Posterior cingulate gyrus (tissue), 11 donors: ENCODE data around the gene CSTPP1.
"Not testable (repeated sequence)": the region's sequence is repeated elsewhere in the genome, so short reads cannot be mapped to it uniquely, and the experiment has no call there.

Source experiments
- DNase-seq, 10 donors: peaks; one replicate each; pipeline versions ENCODE4 v3.0.0 to v3.0.0-alpha.2; 2020 to 2021; ENCODE audit warnings: mixed read lengths in 3 of 10
- intact Hi-C: fragments of 100-400 bp; cut with DNase I; formaldehyde crosslinking; loops from one replicate; pipeline ENCODE4 v1.15.1; 2023

The CSTPP1 gene

DNA sequence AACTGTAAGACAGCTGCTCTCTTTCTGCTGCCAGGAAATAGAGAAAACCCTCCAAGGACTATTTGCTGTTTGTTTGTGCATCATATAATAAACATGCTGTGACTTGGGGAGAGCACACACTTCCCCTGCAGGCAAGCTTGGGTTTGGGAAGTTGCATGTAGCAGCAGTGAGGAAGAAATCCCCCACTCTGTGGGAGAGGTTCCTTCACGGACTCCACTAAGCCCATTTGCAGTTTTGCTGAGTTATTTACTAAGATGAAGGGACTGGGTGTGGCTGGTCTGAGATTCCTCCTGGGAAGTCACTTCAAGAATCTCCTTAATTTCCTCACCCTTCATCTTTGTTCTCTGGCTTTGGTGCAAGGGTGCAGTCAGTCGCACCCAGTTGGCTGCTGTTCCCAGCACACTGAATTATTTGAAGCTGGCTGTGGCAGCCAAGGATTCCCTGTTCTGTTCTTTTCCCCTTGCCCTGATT is 135.3 kb downstream of the CSTPP1 start:
- intact Hi-C loops = no loop called here
- DNase-seq = peak in 1 of 10 donors; percentile 14

DNA sequence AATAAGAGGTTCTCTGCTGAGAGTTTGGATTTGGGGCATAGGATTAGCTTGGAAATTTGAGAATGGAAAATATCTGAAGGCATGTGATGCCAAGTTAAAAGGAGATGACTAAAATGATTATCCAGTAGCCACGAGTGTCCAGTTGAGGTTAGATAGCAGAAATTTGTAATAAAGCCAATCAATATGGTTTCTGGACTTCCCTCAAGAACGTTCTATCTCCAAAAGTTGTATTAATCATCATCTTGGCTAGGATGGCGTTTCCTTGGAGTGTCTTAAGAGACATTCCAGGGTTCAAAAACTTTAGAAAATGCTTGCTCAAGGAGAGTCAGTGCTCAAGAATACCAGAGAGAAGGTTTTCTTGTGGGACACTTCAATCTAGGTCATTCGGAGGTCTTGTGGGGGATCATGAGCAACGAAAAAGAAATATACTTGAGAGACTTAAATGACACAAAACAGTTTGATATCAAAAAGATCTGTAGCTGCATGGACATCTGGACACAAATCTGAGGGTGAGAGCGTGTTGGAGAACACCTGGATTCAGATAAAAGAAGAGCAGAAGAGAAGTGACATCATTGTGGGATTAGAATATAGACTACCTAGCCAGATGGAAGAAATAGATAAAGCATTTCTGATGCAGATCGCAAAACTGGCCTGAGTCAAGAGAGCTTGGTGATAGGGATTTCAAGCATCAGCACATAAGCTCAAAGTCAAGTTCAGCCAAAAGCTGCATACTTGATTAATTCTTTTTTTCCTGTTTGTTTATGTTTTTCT is 142.4 kb downstream of the CSTPP1 start:
- DNase-seq = no peak
- intact Hi-C loops = no loop called here

DNA sequence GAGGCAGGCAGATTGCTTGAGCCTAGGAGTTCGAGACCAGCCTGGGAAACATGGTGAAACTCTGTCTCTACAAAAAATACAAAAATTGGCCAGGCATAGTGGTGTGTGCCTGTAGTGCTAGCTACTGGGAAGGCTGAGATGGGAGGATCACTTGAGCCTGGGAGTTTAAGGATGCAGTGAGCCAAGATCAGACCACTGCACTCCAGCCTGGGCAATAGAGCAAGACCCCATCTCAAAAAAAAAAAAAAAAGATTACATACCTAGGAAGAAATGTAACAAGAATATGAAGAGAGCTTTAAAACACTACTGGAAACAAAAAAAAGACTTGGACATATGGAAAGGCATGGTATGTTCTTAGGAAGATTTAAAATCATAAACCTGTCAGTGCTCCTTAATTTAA is 144.2 kb downstream of the CSTPP1 start:
- DNase-seq, intact Hi-C loops: not testable (repeated sequence)

DNA sequence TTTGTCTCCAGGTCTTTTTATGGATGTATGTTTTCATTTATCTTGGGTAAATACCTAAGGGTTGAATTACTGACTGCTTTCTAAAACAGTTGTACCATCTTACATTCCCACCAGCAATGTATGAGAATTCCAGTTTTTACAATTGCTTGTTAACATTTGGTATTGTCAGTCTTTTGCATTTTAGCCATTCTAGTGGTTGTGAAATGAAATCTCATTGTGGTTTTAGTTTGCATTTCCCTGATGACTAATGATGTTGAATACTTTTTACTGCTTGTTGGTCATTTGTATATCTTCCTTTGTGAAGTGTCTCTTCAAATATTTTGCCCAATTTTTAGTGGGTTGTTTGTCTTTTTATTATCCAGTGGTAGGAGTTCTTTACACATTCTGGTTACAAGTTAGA is 147.4 kb downstream of the CSTPP1 start:
- DNase-seq = no peak
- intact Hi-C loops = no loop called here

DNA sequence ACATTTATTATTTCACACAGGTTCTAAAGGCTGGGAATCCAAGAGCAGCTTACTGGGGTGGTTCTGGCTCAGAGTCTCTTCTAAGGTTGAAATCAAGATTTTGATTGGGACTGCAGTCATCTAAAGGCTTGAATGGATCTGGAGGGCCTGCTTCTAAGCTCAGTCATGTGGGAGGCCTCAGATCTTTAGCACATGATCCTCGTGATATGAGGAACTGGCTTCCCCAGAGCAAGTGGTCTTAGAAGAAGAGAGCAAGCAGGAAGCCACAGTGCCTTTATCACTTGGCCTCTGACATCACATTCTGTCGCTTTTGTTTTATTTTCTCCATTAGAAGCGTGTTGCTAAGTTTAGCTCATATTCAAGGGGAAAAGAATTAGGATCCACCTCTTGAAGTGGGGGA is 151.2 kb downstream of the CSTPP1 start:
- intact Hi-C loops = no loop called here
- DNase-seq = no peak

DNA sequence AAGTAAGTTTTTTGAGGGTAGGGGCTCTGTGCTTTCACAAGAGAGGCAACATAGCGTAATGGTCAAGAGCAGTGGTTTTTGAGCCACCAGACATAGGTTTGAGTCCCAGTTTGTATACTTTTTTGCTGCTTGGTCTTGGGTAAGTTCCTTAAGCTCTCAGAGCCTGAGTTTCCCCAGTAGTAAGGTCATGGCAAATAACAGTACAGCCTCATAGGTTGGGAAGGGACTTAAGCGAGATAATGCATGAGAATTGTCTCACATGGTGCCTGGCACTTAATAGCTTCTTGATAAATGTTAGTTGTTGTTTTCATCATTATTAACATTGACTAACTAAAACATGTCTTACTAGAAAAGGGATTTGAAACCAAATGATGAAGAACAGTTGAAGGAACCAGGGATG is 157.0 kb downstream of the CSTPP1 start:
- intact Hi-C loops = no loop called here
- DNase-seq = no peak

DNA sequence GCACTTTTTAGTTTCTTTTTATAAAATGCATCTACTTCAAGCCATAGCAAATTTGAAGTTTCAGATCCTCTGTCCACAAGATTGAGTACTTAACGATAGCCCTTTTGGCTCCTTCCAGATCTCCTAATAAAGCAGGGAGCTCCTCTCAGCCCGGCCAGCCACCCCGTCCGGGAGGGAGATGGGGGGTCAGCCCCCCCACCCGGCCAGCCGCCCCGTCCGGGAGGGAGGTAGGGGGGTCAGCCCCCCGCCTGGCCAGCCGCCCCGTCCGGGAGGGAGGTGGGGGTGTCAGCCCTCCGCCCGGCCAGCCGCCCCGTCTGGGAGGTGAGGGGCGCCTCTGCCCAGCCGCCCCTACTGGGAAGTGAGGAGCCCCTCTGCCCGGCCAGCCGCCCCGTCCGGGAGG is 160.3 kb downstream of the CSTPP1 start:
- DNase-seq, intact Hi-C loops: not testable (repeated sequence)

DNA sequence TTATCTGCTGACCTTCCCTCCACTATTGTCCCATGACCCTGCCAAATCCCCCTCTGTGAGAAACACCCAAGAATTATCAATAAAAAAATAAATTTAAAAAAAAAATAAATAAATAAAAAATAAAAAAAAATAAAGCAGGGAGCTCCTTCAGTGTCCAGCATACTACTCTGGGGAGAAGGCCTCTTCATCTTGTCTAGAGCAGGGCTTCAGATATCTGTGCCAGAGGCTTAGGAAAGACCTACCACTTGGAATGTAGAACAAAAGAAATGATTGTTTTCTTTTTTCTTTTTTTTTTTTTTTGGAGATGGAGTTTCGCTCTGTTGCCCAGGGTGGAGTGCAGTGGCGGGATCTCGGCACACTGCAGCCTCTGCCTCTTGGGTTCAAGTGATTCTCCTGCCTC is 161.7 kb downstream of the CSTPP1 start:
- intact Hi-C loops, DNase-seq: not testable (repeated sequence)

DNA sequence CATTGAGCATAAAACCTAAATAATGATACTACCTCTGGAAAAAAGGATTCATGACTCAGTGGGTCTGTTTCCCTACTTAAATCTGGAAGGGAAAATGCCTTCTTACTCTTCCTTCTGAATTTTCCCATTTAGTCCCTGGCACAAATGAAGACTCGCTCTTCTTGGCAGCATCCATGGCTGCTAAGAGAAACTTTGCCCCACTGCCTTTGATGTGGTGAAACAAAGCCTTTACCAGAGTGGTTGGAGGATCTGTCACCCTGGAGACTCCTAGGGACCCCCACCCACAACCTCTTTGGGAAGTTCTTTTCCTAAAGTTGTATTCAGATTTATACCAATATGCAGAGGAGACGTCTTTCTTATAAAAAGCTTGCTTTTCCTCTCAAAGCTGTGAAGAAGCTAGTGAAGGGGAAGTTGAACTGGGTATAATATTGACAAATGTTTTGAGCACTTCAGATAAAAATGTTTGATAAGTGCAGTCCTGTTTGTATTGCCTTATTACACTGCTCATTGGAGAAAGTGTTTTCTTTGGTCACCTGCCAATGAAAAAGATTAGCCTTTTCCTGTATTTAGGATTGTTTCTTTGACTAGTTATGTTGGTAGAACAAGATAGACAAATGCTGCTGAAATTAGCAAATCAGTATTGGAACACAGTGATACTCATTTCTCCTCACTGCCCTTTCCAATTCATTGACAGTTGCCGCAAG is 162.8 kb downstream of the CSTPP1 start:
- intact Hi-C loops = no loop called here

DNA sequence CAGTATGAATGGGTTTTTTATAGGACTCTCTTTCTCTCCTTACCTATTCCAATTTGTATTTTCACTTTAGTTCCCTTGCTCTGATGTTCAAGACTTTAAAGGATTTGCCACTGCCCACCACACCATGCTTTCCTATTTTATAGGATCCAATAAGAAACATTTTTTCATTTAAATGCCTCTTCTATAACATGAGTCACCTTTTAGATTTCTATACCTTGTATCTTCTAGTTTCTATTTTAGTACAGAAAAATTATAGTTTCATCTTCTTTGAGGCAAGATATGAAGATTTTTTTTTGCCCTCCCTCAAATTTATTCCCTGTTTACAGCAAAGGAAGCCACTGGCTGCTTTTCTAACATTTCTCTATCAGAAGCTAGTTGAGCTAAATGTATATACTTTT is 163.4 kb downstream of the CSTPP1 start:
- intact Hi-C loops = no loop called here
- no peak for DNase-seq

More for the DNA sequence above, 162.8 kb downstream of the CSTPP1 start:
- DNase-seq = no peak

DNA sequence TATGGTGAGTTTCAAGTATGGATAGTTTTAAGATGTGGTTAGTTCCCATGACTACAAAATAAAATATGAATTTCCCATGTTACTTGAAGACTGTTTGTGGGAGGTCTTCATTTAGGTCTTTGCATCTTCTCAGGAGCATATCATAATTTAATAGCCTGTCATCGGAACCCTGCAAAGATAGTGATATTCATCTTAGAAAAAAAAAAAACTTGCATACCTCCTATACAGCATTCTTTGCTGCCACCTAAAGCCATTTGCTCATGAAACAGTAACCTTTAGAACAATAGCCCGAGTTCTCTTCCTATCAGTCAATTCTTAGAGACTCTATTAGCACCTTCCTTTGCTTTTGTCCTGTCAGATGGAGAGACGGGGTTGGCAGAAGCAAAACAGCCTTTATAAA is 164.8 kb downstream of the CSTPP1 start:
- no peak for DNase-seq
- intact Hi-C loops = no loop called here

DNA sequence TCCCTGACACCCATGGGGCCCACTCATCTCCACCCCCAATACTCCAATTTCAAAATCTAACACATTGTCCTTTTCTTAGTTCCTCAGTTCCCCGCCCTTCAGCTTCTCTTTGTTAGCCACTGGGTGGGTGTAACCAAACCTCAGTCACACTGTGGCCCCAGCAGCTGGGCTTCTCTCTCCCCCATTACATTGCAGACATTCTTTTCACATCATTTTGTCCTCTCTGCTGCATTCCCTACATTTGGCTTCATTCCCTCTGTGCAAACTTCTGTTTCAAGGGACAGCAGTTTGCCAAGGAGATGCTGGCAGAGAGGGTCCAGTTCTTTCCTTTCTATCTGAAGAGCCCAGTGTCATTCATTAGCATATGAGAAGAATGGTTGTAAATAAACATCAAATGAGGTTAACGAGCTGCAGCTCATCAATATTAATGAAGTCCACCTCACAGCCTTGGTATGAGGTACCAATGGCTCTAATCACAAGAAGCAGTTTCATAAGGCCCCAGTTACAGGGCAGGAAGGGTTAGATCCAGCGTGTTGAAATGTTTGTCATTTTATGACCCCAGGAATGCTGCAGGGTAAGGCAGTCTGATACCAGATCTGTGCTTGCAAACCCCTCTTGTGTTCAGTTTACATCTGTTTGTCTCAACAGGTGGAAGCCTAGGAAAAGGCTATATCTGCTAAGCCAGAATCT is 167.8 kb downstream of the CSTPP1 start:
- intact Hi-C loops = no loop called here
- no peak for DNase-seq

DNA sequence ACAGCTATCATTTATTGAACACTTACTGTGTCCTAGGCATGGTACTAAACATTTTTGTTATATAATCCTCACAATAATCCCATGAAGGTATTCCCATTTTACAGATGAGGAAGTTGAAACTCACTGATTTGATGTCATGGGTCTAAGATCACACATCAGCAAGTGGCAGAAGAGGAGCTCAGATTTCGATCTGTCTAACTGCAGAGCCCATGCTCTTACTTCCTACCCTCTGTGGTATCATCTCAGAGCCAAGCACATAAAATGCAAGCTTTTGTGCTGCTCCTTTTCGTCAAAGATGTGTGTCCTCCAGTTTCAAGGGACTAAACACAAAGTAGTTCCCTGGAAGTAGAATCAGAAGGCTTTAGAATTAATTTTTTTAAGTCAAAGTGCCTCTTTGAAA is 169.0 kb downstream of the CSTPP1 start:
- DNase-seq = no peak
- intact Hi-C loops = loop anchor here (5.0 kb wide), 1 partner anchor 203 kb away; no protein-coding TSS in a partner anchor

DNA sequence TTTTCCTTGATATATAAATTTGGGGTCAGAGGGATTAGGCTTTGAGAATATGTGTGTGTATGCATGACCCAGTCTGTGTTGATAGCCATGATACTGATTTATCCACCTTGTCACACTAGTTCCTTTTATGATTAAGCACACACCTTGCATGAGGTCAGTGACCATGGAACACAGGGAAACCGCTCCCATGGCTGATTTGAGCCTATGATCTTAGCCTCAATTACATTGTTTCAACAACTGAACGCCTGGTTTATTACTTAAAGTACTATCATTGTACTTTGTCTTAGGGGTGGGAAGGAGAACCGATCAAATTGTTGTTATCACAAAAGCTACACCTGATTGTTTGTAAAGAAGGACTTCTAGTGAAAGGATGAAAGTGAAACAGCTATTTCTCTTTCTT is 169.4 kb downstream of the CSTPP1 start:
- intact Hi-C loops = loop anchor here (5.0 kb wide), 1 partner anchor 204 kb away; no protein-coding TSS in a partner anchor
- DNase-seq = no peak

DNA sequence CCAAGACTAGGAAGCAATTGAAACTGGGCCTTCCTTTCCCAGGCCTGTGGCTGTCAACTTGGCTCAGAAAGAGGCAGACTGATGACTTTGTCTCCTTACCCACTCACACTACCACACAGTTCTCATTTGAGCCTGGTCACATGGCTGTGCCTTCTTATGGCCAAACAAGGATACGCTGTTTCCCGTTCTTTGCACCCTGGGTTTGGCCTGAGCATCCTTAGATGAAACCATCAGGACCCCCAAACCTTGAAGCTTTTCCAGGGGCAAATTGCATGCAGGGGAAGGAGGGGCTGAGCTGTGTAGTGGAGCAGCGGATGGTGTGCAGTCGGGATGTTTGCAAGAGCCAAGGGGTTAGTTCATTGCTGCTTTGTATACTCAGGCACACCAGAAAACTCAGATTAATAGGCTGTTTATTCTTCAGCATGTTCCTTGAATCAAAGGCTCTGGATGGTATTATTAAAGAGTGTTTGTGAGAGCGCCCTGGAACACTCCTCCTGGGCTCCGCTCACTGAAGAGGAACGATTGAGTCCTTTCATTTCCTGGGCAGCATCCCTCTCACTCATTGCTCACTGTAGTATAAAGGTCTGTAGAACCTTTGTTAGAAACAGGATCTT is 170.3 kb downstream of the CSTPP1 start:
- DNase-seq = peak in 9 of 10 donors; percentile 15 to 89 (median 46)
- intact Hi-C loops = loop anchor here (5.0 kb wide), 1 partner anchor 205 kb away; no protein-coding TSS in a partner anchor

DNA sequence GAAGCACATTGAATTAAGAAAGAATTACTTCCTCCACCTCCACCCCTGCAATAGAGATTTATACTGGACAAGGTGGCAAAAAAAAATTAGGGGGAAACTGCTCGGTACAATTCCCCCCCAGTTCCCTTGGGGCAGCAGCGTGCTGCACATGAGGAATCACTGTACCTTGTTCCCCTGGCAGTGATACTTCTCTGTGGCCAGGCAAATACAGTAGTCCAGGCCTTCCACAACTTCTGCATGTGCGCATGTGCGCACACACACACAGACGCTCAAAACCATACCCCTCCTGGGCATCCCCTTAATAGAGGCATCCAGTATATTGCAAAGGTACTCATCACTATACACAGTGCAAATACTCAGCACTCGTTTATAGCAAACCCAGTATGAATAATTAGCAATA is 171.2 kb downstream of the CSTPP1 start:
- intact Hi-C loops = loop anchor here (5.0 kb wide), 1 partner anchor 205 kb away; no protein-coding TSS in a partner anchor
- DNase-seq = no peak

DNA sequence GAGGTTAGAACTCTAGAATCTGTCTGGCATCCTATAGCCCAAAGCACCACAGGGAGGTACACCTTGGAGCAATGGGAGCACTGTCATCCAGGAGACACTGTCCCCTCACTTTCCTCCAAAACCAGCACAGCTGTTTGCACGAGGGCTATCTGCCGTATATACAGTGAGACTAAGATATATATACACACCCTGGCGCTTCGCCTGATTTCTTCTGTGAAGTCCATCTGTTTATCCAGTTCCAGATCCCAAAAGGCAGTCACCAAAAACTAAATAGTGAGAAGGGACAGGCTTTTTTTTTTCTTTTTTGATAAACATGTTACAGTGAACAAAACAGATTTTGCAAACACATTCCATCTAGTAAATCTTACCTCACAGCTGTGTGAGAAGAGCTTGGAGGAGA is 171.7 kb downstream of the CSTPP1 start:
- peak in 1 of 10 donors; percentile 25 for DNase-seq
- intact Hi-C loops = loop anchor here (5.0 kb wide), 1 partner anchor 206 kb away; no protein-coding TSS in a partner anchor

DNA sequence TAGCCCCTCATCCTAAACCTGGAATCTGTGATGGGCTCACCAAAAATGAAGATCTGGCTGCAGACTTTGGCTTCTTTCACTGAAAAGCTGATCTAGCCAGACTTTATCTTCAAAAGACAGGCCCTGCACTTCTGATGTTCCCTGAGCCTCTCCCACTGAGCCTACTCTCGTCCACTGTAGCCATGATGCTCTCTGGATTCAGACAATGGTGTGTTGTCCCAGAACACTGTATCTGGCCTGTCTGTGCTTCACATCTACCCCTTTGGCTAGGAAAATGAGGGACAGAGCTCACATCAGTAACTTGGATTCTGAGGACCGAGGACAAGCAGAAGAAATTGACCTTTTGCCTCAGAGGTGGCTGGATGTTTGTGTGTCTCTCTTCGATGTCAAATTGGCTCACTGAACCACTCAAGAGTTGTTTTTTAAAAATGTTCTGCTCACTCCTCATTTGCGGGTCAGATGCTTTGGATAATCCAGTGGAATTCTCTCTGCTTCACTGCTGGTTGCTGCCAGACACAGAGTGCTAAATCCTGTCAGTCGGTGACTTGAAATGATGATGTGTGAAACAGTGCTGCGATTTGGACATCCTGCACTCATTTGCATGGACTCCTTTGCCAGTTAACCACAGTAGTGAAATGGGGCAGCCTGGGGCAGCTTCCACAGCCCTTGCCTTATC is 172.6 kb downstream of the CSTPP1 start:
- intact Hi-C loops = loop anchor here (5.0 kb wide), 1 partner anchor 207 kb away; no protein-coding TSS in a partner anchor
- peak in 2 of 10 donors; percentile 16 to 22 for DNase-seq

DNA sequence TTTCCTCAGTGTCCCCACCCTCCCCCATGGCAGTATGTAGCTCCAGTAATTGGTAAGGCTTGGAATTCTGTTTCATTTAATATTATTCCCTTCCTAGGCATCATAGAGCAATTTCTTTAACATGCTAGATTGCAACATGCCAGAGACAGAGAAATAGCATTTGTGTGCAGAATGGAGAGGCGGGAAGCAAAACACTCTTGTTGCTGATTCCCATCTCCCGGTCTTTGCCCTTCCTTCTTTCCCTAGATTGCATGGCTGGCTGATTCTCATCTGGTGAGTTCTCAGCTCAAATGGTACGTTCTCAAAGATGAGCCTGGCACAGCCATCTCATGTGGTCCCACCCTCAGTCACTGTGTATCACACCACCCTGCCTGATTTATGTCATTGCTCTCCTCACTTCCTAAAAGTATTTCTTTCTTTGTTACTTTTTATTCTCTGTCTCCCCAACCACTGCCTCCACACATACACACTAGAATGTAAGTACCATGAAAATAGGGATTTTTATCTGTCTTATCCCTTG is 173.2 kb downstream of the CSTPP1 start:
- DNase-seq = no peak

More for the DNA sequence above, 173.2 kb downstream of the CSTPP1 start:
- intact Hi-C loops = loop anchor here (5.0 kb wide), 2 partner anchors 43 to 207 kb away; no protein-coding TSS in a partner anchor
